OCI-M1 (cell line): Measurements from ENCODE around the gene NHERF2.
"Not testable (repeated sequence)": the region's sequence is repeated elsewhere in the genome, so short reads cannot be mapped to it uniquely, and the experiment has no call there.

Experiments used
- DNase-seq: peaks from one replicate; lab custom pipeline; 2025; lab: John Stamatoyannopoulos, UW

NHERF2 gene

GRCh38 chr16:2028146-2028545 lies 1.4 kb downstream of the NHERF2 start:
- DNase-seq: no peak

DNA sequence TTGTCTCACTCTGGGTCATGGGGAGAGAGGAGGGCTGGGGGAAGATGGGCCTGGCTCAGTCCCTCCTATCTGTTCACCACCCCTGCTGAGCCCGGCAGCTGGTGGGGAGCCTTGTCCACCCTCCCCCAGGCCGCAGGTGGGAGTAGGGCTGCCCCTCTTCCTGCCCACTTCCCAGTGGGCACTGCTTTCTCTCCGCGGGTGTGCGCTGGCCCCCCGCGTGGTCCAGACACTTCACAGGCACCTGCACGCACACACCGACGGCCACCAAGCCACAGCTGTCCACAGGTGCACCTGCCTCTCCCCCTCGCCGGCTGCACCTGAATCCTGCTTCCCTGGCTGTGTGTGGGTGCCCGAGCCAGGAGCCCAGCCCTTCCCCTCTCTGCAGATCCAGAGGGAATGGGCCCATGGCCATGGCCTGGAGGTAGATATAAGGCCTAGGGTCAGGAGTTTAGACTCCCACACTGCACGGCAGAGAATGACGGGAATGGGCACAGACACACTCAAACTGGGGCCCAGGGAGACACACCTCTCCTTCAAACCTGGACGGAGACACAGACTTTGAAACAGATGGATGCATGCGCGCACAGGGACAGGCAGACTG lies 2.0 kb downstream of the NHERF2 start:
- no peak for DNase-seq

DNA sequence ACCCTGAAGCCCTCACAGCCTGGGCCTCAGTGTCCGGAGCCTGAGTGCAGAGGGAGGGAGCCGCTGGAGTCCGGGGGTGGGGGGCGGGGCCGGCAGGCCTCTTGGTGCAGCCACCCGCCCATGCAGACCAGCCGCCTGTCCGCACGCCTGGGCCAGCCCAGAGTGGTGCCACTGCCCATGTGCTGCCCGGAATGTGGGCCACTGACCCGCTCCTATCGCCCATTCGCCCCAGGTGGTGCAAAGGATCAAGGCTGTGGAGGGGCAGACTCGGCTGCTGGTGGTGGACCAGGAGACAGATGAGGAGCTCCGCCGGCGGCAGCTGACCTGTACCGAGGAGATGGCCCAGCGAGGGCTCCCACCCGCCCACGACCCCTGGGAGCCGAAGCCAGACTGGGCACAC lies 2.6 kb downstream of the NHERF2 start:
- no peak for DNase-seq

GRCh38 chr16:2030036-2030435 lies 3.3 kb downstream of the NHERF2 start:
- DNase-seq: no peak

DNA sequence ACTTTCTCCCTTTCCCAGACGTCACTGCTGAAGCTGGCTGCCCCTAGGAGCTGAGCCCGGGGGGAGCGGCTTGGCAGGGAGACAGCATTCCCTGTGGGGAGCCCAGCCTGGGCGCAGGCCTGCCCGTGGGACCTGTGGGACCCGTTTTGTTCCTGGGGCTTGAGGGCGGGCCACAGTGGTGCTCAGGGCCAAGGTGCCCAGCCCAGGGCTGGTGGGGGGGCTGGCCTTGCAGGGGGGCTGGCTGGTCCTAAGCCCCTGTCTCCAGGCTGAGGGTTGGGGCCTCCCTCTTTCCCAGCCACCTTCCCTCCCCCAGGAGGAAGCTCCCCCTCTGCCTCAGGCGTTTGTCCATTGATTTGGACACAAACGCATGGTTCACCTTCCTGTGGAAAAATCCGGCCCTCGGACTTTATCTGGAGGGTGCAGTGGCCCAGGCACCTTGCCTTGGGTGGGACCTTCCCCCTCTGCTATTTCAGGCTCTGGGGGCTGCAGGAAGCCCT lies 4.4 kb downstream of the NHERF2 start:
- no peak for DNase-seq

- no peak for DNase-seq
Observed at GRCh38 chr16:2032285-2033056, 5.8 kb downstream of the NHERF2 start.

DNA sequence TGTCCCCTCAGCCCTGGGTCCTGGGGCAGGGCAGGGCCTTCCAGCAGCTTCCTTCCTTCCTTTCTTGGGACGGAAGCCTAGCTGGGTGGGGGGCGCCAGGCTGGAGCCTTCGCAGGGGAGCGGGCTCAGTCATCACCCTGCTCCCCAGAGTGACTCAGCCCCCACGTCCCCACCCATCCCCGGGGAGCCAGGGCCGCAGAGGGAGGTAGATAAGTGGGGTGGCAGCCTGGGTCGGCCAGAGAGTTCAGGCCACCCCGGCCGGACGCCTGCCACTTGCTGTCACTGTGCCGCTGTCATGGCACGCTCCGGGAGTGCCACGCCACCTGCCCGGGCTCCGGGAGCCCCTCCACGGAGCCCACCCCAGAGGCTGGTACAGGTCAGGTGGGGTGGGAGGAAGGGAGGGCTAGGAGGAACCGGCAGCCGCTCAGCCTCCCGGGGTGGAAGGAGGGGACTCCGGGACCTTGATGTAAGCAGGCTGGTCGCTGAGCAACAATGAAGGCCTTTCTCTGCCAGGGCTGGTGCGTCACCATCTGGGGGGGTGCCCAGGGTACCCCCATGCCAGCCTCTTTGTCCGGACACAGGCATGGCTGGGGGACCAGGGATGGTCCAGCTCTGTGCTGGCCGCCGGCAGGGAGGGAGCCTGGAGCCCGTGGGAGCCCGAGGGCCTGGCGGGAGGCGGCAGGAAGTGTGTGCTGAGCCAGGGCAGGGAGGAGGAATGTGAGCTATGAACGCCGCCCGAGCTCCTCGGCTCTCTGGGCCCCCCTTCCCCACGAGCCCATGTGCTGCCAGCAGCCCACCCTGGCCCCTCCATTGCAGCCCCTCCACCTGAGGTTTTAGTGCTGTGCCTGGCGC lies 6.6 kb downstream of the NHERF2 start:
- no peak for DNase-seq

DNA sequence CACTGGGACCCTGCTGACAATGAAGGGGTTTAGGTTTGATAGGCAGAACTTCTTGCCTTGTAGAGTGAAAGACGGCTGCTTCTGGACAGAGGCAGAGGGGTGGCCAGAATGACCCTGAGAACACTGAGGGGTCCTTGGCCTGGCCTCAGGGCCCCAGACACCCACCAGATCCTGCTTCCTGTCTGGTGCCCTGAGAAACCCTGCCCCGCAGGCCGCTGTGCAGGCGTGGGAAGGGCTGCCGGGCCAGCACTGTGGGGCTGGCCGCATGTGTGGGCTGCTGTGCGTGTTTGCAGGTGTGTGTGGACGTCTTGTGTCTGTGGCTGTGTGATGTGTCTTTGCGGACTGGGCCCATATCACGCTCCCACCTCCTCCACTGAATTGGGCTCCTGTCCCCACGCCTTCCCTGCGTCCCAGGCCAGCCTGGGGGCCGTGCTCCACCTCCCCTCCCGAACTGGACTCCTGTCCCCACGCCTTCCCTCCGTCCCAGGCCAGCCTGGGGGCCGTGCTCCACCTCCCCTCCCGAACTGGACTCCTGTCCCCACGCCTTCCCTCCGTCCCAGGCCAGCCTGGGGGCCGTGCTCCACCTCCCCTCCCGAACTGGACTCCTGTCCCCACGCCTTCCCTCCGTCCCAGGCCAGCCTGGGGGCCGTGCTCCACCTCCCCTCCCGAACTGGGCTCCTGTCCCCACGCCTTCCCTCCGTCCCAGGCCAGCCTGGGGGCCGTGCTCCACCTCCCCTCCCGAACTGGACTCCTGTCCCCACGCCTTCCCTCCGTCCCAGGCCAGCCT lies 7.4 kb downstream of the NHERF2 start:
- not testable (repeated sequence) for DNase-seq

- DNase-seq: no peak
Observed at GRCh38 chr16:2034696-2035430, 8.2 kb downstream of the NHERF2 start.

- no peak for DNase-seq
Observed at GRCh38 chr16:2035431-2036199, 8.9 kb downstream of the NHERF2 start.

- DNase-seq: no peak
Observed at GRCh38 chr16:2036200-2036966, 9.7 kb downstream of the NHERF2 start.

DNA sequence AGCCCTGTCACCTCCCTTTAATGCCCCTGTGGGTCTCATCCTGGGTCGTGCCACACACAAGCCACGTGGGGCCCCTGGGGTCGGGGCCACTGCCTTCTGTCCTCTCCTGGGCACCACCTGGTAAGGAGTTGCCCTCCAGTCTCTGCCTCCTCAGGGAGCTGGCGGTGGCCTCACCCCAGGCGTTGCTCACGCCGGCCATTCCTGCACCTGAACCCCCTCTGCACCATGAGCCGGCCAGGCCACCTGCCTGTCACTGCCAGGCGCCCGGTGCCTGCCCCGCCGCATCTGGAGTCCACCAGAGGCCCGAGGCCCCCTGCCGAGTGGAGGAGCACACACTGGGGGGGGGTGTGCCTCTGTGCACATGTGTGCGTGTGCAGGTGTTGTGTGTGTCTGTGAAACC lies 10.4 kb downstream of the NHERF2 start:
- no peak for DNase-seq

- no peak for DNase-seq
Observed at GRCh38 chr16:2037647-2038381, 11.1 kb downstream of the NHERF2 start.

- DNase-seq: no peak
Observed at GRCh38 chr16:2038382-2039231, 11.9 kb downstream of the NHERF2 start.

GRCh38 chr16:2039274-2040031 lies 12.8 kb downstream of the NHERF2 start:
- DNase-seq: no peak

DNA sequence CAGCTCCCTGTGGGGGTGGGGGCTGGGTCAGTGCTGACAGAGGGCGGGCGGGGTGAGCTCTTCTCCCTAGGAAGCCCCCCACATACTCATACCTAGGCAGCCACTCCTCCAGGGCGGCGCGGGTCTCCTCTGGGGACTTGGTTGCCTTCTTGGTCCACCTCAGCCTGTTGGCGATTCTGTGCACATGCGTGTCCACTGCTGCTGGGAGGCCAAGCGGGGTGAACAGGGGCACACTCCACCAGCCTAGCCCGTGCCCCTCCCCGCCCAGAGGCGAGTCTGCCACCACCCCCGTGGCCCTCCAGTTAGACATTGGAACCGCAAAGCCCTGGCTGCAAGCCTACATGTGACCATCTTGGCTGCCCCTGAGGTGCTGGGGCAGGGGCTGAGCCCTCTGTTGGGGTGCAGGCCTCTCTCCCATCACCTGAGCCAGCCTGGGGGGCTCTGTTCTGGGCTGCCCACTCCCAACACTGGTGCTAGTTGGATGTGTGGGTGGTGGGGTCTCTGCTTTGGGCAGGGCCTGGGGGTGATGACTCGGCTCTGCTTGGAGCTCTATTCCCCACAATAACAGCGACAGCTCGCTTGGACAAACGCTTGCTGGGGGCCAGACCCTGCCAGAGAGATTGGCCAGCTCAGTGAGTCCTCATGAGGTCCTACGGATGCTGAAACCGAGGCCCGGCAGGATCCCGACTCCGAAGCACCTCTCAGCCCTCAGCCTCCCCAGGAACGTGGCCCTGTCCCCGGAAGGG lies 13.5 kb downstream of the NHERF2 start:
- no peak for DNase-seq
